Measurements from ENCODE around the gene STXBP6.
"Not testable (repeated sequence)": the region's sequence is repeated elsewhere in the genome, so short reads cannot be mapped to it uniquely, and the experiment has no call there.

Gene STXBP6

DNA sequence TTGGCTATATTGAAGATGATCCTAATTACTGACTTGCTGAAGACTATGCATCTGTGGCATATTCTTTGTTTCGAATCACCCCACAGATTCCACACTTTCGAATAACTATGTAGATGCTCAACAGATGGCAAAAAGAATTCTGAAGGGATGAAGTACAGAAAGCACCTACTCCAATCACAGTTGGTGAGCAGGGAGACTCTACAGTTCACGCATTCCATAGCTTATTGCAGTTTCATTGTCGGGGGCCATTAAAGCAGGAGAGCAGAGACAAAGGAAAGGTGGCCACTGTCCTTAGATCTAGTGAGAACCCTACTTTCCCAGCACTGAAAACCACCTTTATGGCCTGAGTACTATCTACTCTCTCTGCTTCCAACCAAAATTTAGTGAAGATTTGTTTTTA is 191.9 kb downstream of the STXBP6 start:
- no peak for DNase-seq (ENCODE audit: low read depth, low spot score)

DNA sequence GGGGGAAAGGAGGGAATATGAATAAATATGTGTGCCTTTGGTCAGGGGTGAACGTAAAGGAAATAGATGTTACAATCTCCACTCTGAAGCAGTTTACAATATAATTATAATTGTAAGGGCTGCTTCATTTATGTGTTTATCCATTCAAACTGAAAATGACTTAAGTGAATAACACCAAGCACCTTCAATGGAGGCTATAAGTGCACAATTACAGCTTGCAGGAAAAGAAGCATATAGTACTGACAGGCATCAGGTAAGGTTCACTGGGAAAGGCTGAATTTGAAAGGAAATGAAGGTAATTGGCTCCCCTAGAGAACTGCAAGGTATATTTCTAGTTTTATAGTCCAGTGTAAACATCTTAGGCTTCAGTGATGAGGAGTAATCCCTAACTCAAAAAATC is 192.7 kb downstream of the STXBP6 start:
- DNase-seq (ENCODE audit: low read depth, low spot score), result no peak

DNA sequence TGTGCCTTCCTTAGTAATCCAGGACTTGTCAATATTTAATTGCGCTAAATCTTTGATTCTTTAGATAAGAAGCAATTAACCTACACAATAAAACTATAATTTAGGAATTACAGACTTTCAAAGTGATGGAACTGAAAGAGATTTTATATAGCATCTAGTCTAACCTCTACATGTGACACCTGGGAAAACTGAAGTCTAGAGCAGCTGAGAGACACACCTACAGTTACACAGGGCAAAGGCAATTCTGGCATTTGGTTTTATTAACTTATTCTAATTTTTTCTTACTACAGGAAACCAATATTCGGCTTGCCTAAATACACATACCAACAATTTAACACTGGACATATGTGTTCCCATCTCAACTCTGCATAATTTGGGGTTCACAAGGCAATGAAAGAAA is 196.5 kb downstream of the STXBP6 start:
- no peak for DNase-seq (ENCODE audit: low read depth, low spot score)

- no peak for DNase-seq (ENCODE audit: low read depth, low spot score)
Observed at GRCh38 chr14:24852312-24853060, 197.5 kb downstream of the STXBP6 start.

DNA sequence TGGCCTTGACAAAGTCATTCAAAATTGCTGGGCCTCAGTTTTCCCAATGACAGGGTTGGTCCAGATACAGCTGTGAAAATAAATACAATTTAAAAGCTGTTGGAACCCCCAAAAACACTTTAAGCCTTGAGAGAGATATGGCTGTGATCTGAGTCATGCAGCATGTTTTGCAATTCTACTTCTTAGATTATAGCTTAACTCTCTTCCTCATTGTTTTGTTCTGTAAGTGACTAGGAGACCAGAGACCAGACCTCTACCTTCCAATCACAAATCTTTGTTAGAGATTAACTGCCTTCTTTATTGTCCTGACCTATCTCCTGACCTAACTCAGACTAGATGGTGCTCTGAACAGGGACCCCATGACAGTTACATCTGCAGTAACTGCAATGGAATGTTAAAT is 198.1 kb downstream of the STXBP6 start:
- DNase-seq (ENCODE audit: low read depth, low spot score), result no peak

- no peak for DNase-seq (ENCODE audit: low read depth, low spot score)
Observed at GRCh38 chr14:24851406-24851805, 198.5 kb downstream of the STXBP6 start.

- no peak for DNase-seq (ENCODE audit: low read depth, low spot score)
Observed at GRCh38 chr14:24850072-24850471, 199.9 kb downstream of the STXBP6 start.

GRCh38 chr14:24849471-24849870 is 200.5 kb downstream of the STXBP6 start:
- no peak for DNase-seq (ENCODE audit: low read depth, low spot score)

- no peak for DNase-seq (ENCODE audit: low read depth, low spot score)
Observed at GRCh38 chr14:24848102-24848790, 201.7 kb downstream of the STXBP6 start.

GRCh38 chr14:24847568-24848095 is 202.3 kb downstream of the STXBP6 start:
- DNase-seq (ENCODE audit: low read depth, low spot score), result no peak

DNA sequence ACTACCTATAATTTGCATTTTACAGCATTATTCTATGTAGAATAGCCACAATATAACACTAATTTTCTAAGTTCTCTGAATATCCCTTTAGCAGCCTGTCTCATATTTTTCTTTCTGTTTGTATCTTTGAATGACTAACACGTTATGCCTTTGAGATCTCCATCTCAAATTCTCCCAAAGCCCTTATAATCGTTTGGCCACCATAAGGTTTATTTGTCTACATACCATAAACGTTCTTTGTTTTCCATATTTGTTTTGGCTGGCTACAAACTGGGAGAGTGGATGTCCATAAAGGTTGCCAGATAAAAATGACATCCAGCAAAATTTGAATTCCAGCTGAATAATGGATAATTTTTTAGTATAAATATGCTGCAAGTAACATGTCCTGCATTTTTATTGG is 203.7 kb downstream of the STXBP6 start:
- no peak for DNase-seq (ENCODE audit: low read depth, low spot score)

- DNase-seq (ENCODE audit: low read depth, low spot score), result no peak
Observed at GRCh38 chr14:24845851-24846250, 204.1 kb downstream of the STXBP6 start.

DNA sequence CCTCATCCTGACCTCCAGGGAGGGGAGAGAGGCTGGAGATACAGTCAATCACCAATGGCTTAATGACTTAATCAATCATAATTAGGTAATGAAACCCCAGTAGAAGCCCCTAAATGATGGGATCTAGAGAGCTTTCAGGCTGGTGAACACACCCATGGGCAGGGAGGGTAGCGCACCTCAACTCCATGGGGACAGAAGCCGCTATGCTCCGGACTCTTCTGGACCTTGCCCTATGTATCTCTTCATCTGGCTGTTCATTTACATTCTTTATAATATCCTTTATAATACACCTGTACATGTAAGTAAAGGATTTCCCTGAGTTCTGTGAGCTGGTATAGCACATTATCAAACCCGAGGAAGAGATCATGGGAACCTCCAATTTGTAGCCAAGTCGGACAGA is 205.9 kb downstream of the STXBP6 start:
- no peak for DNase-seq (ENCODE audit: low read depth, low spot score)

GRCh38 chr14:24843494-24843893 is 206.5 kb downstream of the STXBP6 start:
- no peak for DNase-seq (ENCODE audit: low read depth, low spot score)

GRCh38 chr14:24840204-24840893 is 209.6 kb downstream of the STXBP6 start:
- no peak for DNase-seq (ENCODE audit: low read depth, low spot score)

DNA sequence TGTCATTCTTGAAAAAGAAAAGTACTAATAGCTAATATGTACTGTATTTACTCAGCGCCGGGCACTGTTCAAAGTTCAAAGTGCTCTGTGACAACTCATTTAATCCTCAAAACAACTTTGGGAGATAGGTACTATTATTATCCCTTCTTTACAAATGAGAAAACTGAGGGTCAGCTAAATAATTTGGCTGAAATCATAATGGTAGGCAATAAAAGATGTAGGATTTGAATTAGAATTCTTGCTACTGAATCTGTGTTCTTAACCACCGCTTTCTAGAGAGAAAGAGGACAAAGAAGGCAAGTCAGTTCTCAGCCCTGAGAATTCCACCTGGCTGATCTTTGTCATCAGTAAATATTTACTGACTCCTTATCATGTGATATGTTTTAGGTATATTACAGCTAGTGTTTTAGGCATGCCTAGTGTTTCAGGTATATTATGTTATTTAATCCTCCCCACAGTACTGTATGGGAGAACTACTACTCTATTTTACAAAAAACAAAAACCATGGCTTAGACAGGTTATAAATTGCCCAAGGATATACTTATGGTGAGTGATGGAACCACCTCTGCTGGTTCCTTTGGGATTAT is 210.2 kb downstream of the STXBP6 start:
- DNase-seq (ENCODE audit: low read depth, low spot score), result no peak

DNA sequence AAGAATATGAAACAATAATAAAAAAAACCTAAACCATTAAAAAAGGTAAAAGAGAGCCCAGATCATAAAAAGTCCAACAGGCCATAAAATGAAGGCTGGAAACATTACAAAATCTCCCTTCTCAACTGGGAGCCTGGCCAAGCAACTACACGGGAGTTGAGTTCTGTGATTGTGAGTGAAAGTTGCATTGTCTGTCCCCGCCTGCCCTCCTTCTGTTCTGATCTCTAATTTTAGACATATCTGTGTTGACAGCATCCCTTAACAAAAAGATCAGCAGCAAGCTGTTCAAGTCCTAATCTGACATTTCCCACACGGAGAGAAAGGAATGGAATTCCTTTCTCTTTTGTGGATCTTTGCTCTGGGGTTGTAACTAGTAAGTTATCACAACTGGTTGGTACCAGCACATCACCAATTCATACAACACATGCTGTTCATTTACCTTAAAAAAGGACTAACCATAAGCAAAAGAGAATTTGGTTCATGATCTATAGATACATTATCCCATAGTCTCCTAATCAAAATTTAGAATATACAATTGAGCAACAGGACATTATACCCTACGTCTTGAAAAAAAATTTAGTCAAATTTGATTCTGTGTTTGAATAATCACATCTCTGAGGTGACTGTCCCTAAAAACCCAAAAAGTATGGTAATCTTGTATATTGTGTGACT is 210.9 kb downstream of the STXBP6 start:
- no peak for DNase-seq (ENCODE audit: low read depth, low spot score)

DNA sequence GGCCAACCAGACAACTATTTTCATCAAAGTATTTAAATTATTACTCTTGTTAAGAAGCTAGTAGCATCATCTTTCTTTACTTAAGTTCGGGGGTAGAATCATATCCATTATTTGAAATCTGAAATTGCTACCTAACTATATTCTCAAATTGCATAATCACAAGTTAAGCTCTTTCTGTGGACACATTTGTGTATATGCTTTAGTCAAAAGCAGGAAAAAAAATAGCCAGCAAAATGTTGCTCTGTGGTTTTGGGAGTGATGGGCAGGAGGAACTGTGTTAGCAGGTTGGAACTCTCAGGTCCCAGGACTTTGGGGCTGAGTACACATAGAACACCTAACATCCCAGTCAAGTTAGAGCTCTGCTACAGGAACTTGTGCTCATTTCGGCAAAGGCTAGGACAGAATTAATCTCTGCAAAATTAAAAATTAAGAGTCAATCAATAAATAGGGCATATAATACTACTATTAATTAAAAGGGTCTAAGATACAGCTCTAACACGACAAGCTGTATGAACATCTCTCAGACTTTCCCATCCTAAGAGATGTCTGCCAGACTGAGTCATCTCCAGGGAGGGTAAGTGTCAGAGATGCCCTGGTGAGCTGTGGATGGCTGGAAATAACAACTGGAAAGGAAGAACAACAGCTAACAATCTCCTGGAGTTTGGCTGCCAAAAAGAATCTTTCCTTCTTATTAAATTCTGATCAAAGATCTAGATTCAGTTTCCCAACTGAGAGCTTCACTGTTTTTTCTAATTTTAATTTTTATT is 212.5 kb downstream of the STXBP6 start:
- no peak for DNase-seq (ENCODE audit: low read depth, low spot score)

GRCh38 chr14:24836324-24836723 is 213.6 kb downstream of the STXBP6 start:
- not testable (repeated sequence) for DNase-seq (ENCODE audit: low read depth, low spot score)

- DNase-seq (ENCODE audit: low read depth, low spot score), result no peak
Observed at GRCh38 chr14:24834956-24835355, 215.0 kb downstream of the STXBP6 start.

GRCh38 chr14:24833385-24833784 is 216.6 kb downstream of the STXBP6 start:
- DNase-seq (ENCODE audit: low read depth, low spot score), result no peak

All from activated naive CD8-positive, alpha-beta T cell treated with anti-CD3 and anti-CD28 coated beads, Interleukin-2, amount 50 U/mL, for 16 hours (primary cell).